Lower leg skin (tissue), 4 donors: ENCODE measurements around the gene MCM6. TPM values are rescaled to one million over a fixed set of nuclear protein-coding genes. Genes with fewer than 3 reads are reported as not detected.

Source experiments
- total RNA-seq, 4 donors: library from RNA; depleted of rRNA; stranded (reverse); fragments of >200 nt; gene quantifications; one replicate each; pipeline ENCODE4 v1.1.0, GENCODE V29; 2016

The MCM6 gene
- total RNA-seq, 4 donors from 2014 or later: 4.5 to 8.5 (median 6.0) TPM

Other genes starting within 250 kb of the MCM6 start
- 10 to 100 TPM; 55.1 to 68.0 (median 58.0) TPM for gene UBXN4, start 134.6 kb downstream of the MCM6 start, total RNA-seq
- under 1 TPM in 2 of 4 donors, not detected in 2; 0.03 to 0.15 TPM for gene LCT, start 39.3 kb downstream of the MCM6 start, total RNA-seq
- 10 to 100 TPM; 58.7 to 73.6 (median 65.7) TPM for gene DARS1, start 109.2 kb upstream of the MCM6 start, total RNA-seq
- 1 to 10 TPM; 3.9 to 10.0 (median 8.3) TPM for gene CXCR4, start 241.7 kb upstream of the MCM6 start, total RNA-seq